ENCODE measurements around the gene EPHA7.

GRCh38 chr6:93266116-93266817 lies 153.1 kb downstream of the EPHA7 start:
- TF ChIP-seq POLR2AphosphoS5 (IDR thresholded peaks at IDR 0.05): no peak
- TF ChIP-seq CTCF (IDR thresholded peaks at IDR 0.05): no peak
- no peak for TF ChIP-seq POLR2A (IDR thresholded peaks at IDR 0.05)

Data from breast epithelium (tissue), 3 donors.